SK-N-MC (cell line): ENCODE measurements around the gene PPFIA3.
"Not testable (repeated sequence)": the region's sequence is repeated elsewhere in the genome, so short reads cannot be mapped to it uniquely, and the experiment has no call there.

Experiments used
- DNase-seq: peaks from one replicate; pipeline ENCODE4 v3.0.0-alpha.2; 2011; ENCODE audit warnings: low read depth, low spot score
- H3K27ac ChIP-seq: fragments of 200-600 bp; sonication (generic); 2 replicates; pipeline ENCODE4 v1.5.1; 2016; ENCODE audit warnings: mixed run types
- H3K36me3 ChIP-seq: fragments of 200-600 bp; sonication (generic); 2 replicates; pipeline ENCODE4 v1.6.1; 2017; ENCODE audit warnings: antibody characterized with exemption, low read length, mixed read lengths; ENCODE audit not compliant: insufficient read depth
- H3K4me3 ChIP-seq: fragments of 200-600 bp; sonication (generic); 2 replicates; pipeline ENCODE4 v1.5.1; 2016
- H3K9ac ChIP-seq: fragments of 200-600 bp; sonication (generic); 2 replicates; pipeline ENCODE4 v1.8.0; 2017; ENCODE audit warnings: mixed run types, mixed read lengths; ENCODE audit not compliant: insufficient read length
- H3K9me3 ChIP-seq: fragments of 200-600 bp; sonication (generic); 2 replicates; pipeline ENCODE4 v1.6.1; 2017; ENCODE audit warnings: low read depth, mild to moderate bottlenecking, antibody characterized with exemption, low read length, moderate library complexity, mixed read lengths
- EZH2 ChIP-seq: fragments of 200-600 bp; sonication (generic); IDR thresholded peaks from one replicate; pipeline ENCODE4 v1.6.1; 2017; ENCODE audit warnings: antibody characterized with exemption
- FOXP2 ChIP-seq: optimal IDR thresholded peaks from 2 replicates; pipeline ENCODE3; 2011; ENCODE audit warnings: mild to moderate bottlenecking, moderate library complexity; ENCODE audit not compliant: insufficient read depth; ENCODE audit errors: extremely low read length, control extremely low read depth
- POLR2AphosphoS5 ChIP-seq: IDR thresholded peaks from 2 replicates; pipeline ENCODE4 v1.6.1; 2012; ENCODE audit warnings: mild to moderate bottlenecking, low read depth, low read length, borderline replicate concordance

Gene PPFIA3

GRCh38 chr19:49165865-49166301 is 46.5 kb downstream of the PPFIA3 start:
- no peak overlapping the region for H3K27ac ChIP-seq
- no peak for DNase-seq
- H3K9me3 ChIP-seq, result no peaks in the 10 kb centered on the region
- peaks cover 5% of the 10 kb centered on the region; the same call in 1 of the 2 replicates for H3K36me3 ChIP-seq
- no peak overlapping the region for H3K4me3 ChIP-seq
- no peak overlapping the region for H3K9ac ChIP-seq
- no peak for TF ChIP-seq EZH2
- no peak for TF ChIP-seq FOXP2
- no peak for TF ChIP-seq POLR2AphosphoS5

GRCh38 chr19:49167857-49168409 is 48.6 kb downstream of the PPFIA3 start:
- H3K36me3 ChIP-seq, result peaks cover 16% of the 10 kb centered on the region; the same call in 1 of the 2 replicates
- H3K9ac ChIP-seq, result no peak overlapping the region
- TF ChIP-seq EZH2, result no peak
- TF ChIP-seq POLR2AphosphoS5, result no peak
- TF ChIP-seq FOXP2, result no peak
- no peak overlapping the region for H3K4me3 ChIP-seq
- no peak overlapping the region for H3K27ac ChIP-seq
- H3K9me3 ChIP-seq, result no peaks in the 10 kb centered on the region
- no peak for DNase-seq

GRCh38 chr19:49168421-49168820 is 49.1 kb downstream of the PPFIA3 start:
- TF ChIP-seq FOXP2 (no peak), EZH2 (no peak), POLR2AphosphoS5 (no peak)
- Histone ChIP-seq H3K9ac (no peak overlapping the region), H3K9me3 (no peaks in the 10 kb centered on the region), H3K4me3 (no peak overlapping the region), H3K27ac (no peak overlapping the region), H3K36me3 (peaks cover 19% of the 10 kb centered on the region; the same call in 1 of the 2 replicates)
- no peak for DNase-seq

GRCh38 chr19:49173198-49173597 is 53.9 kb downstream of the PPFIA3 start:
- no peak overlapping the region for H3K27ac ChIP-seq
- no peaks in the 10 kb centered on the region for H3K9me3 ChIP-seq
- H3K4me3 ChIP-seq, result no peak overlapping the region
- DNase-seq, result no peak
- peaks cover 23% of the 10 kb centered on the region; the same call in 1 of the 2 replicates for H3K36me3 ChIP-seq
- TF ChIP-seq EZH2, result no peak
- TF ChIP-seq FOXP2, result no peak
- TF ChIP-seq POLR2AphosphoS5, result no peak
- no peak overlapping the region for H3K9ac ChIP-seq

GRCh38 chr19:49180659-49181058 is 61.3 kb downstream of the PPFIA3 start:
- Histone ChIP-seq H3K4me3 (no peak overlapping the region), H3K9ac (no peak overlapping the region), H3K36me3 (peaks cover 14% of the 10 kb centered on the region; the same call in 1 of the 2 replicates), H3K9me3 (no peaks in the 10 kb centered on the region), H3K27ac (no peak overlapping the region)
- DNase-seq, result no peak
- no peak for TF ChIP-seq POLR2AphosphoS5
- TF ChIP-seq FOXP2, result no peak
- no peak for TF ChIP-seq EZH2

GRCh38 chr19:49182010-49182847 is 62.9 kb downstream of the PPFIA3 start:
- not testable (repeated sequence) for H3K4me3 ChIP-seq

GRCh38 chr19:49182848-49183375 is 63.6 kb downstream of the PPFIA3 start:
- TF ChIP-seq FOXP2, result no peak
- no peak for TF ChIP-seq POLR2AphosphoS5
- no peak for TF ChIP-seq EZH2
- Histone ChIP-seq H3K36me3 (peaks cover 14% of the 10 kb centered on the region; the same call in 1 of the 2 replicates), H3K27ac (no peak overlapping the region), H3K4me3 (no peak overlapping the region), H3K9ac (no peak overlapping the region), H3K9me3 (no peaks in the 10 kb centered on the region)
- DNase-seq, result no peak

More at GRCh38 chr19:49182010-49182847, 62.9 kb downstream of the PPFIA3 start:
- not testable (repeated sequence) for H3K27ac ChIP-seq, DNase-seq, H3K9ac ChIP-seq, H3K9me3 ChIP-seq
- H3K36me3 ChIP-seq, result peaks cover 14% of the 10 kb centered on the region; the same call in 1 of the 2 replicates

- no peak overlapping the region for H3K4me3 ChIP-seq
- H3K9me3 ChIP-seq, result no peaks in the 10 kb centered on the region
- H3K27ac ChIP-seq, result 0 out of 2 replicates have a peak overlapping the region, but pooled peaks have one; percentile 11
- DNase-seq, result no peak
- TF ChIP-seq POLR2AphosphoS5 (no peak), FOXP2 (no peak), EZH2 (no peak)
- H3K9ac ChIP-seq, result no peak overlapping the region
- H3K36me3 ChIP-seq, result peaks cover 39% of the 10 kb centered on the region
These were observed 66.8 kb downstream of the PPFIA3 start for GRCh38 chr19:49186108-49186507.
